Gastrocnemius medialis (tissue), 4 donors: ENCODE data around the gene CA10.

Source experiments
- POLR2A ChIP-seq, 2 donors: fragments of 450-650 bp; IDR thresholded peaks; one replicate each; pipeline ENCODE4 v1.6.1; 2017; ENCODE audit warnings: antibody characterized with exemption in 2 of 2, mild to moderate bottlenecking in 2 of 2, moderate library complexity in 2 of 2
- TF ChIP-seq, protein P1 (sequence below), 5 experiments: fragments of 450-650 bp in 3 of 5; fragments of 200-600 bp in 2 of 5; sonication (generic) in 2 of 5; IDR thresholded peaks in 4 of 5; conservative IDR thresholded peaks in 1 of 5; 1 replicate in 4 of 5; 2 replicates in 1 of 5; pipeline ENCODE4 v1.5.1; 2016 to 2019; ENCODE audit warnings: antibody characterized with exemption in 5 of 5, mild to moderate bottlenecking in 3 of 5, moderate library complexity in 3 of 5

DNA sequence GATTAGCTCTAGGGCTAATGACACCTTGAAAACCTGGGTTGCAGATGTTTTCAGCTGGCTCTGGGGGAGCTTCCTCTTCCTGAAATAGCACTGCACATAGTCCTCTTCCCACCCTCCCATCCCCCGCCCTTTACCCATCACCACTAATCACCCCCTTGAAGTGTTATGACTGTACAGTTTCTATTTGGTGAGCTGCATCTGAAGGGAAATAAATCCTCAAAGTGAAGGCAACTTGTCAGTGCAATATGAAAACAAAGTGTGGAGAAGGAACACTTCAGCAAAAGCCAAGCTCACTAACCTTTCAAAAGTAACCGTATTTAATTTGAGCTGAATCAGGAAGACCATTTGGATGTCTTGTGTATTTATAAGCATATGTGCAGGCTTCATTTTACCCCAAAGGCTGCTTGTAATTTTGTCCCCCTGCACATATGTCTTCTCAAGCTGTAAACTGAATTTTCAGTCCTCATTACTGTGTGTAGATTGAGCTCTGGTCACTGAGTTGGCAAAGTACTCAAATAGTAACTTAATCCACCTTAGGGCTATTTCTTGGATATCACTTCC, 44.1 kb upstream of the CA10 start:
- no peak for TF ChIP-seq POLR2A (IDR thresholded peaks at IDR 0.05)
- TF ChIP-seq, protein P1, sequence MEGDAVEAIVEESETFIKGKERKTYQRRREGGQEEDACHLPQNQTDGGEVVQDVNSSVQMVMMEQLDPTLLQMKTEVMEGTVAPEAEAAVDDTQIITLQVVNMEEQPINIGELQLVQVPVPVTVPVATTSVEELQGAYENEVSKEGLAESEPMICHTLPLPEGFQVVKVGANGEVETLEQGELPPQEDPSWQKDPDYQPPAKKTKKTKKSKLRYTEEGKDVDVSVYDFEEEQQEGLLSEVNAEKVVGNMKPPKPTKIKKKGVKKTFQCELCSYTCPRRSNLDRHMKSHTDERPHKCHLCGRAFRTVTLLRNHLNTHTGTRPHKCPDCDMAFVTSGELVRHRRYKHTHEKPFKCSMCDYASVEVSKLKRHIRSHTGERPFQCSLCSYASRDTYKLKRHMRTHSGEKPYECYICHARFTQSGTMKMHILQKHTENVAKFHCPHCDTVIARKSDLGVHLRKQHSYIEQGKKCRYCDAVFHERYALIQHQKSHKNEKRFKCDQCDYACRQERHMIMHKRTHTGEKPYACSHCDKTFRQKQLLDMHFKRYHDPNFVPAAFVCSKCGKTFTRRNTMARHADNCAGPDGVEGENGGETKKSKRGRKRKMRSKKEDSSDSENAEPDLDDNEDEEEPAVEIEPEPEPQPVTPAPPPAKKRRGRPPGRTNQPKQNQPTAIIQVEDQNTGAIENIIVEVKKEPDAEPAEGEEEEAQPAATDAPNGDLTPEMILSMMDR (IDR thresholded peaks at IDR 0.05 in 4 of 5, conservative IDR thresholded peaks at IDR 0.05 in 1 of 5): no peak
